Retina (tissue), 1 donor: ENCODE data around the gene TCEA2.

ENCODE experiments used
- DNase-seq: peaks from one replicate; pipeline ENCODE4 v3.0.0-alpha.2; 2016

Gene TCEA2

GRCh38 chr20:64036346-64037198 is 26.4 kb upstream of the TCEA2 start:
- no peak for DNase-seq

GRCh38 chr20:64037199-64037497 is 25.9 kb upstream of the TCEA2 start:
- DNase-seq: no peak

GRCh38 chr20:64037498-64038213 is 25.3 kb upstream of the TCEA2 start:
- DNase-seq: no peak

- DNase-seq: no peak
Observed at GRCh38 chr20:64038224-64038564, 24.8 kb upstream of the TCEA2 start.

- DNase-seq: peak; percentile 78
Observed at GRCh38 chr20:64038565-64039292, 24.3 kb upstream of the TCEA2 start.

GRCh38 chr20:64039293-64040160 is 23.5 kb upstream of the TCEA2 start:
- DNase-seq: no peak

GRCh38 chr20:64040231-64041039 is 22.6 kb upstream of the TCEA2 start:
- no peak for DNase-seq

GRCh38 chr20:64041040-64041780 is 21.8 kb upstream of the TCEA2 start:
- DNase-seq: no peak

GRCh38 chr20:64041781-64042053 is 21.3 kb upstream of the TCEA2 start:
- no peak for DNase-seq

- DNase-seq: no peak
Observed at GRCh38 chr20:64042054-64042781, 20.8 kb upstream of the TCEA2 start.

- DNase-seq: no peak
Observed at GRCh38 chr20:64043768-64044167, 19.2 kb upstream of the TCEA2 start.

GRCh38 chr20:64044484-64045247 is 18.3 kb upstream of the TCEA2 start:
- DNase-seq: no peak

GRCh38 chr20:64045346-64046011 is 17.5 kb upstream of the TCEA2 start:
- DNase-seq: no peak

GRCh38 chr20:64047046-64047389 is 16.0 kb upstream of the TCEA2 start:
- no peak for DNase-seq

GRCh38 chr20:64047968-64048401 is 15.0 kb upstream of the TCEA2 start:
- peak; percentile 48 for DNase-seq

GRCh38 chr20:64048402-64049044 is 14.5 kb upstream of the TCEA2 start:
- no peak for DNase-seq

GRCh38 chr20:64049060-64049877 is 13.7 kb upstream of the TCEA2 start, which contains the start of gene SOX18:
Gene SOX18, minus strand, starts transcription at chr20:64049639. Its CDS starts 123 bp downstream, at chr20:64049516.
- DNase-seq: no peak

- DNase-seq: no peak
Observed at GRCh38 chr20:64049878-64050260, 13.1 kb upstream of the TCEA2 start.
